Measurements from ENCODE around the gene SGTA. TPM values are rescaled to one million over a fixed set of nuclear protein-coding genes. Genes with fewer than 3 reads are reported as not detected.
"Not testable (repeated sequence)": the region's sequence is repeated elsewhere in the genome, so short reads cannot be mapped to it uniquely, and the experiment has no call there.

SGTA gene
- total RNA-seq, 2 donors from 2014 or later: 72.4 to 87.9 TPM

GRCh38 chr19:2793577-2793976 is 10.5 kb upstream of the SGTA start:
- Histone ChIP-seq H3K4me1 (replicated peaks) (no peaks in the 10 kb centered on the region), H3K27me3 (replicated peaks; ENCODE audit: insufficient read depth) (no peaks in the 10 kb centered on the region), H3K9me3 (no peaks in the 10 kb centered on the region), H3K36me3 (no peaks in the 10 kb centered on the region), H3K27ac (no peak overlapping the region), H3K4me3 (no peak overlapping the region)
- TF ChIP-seq POLR2A (IDR thresholded peaks at IDR 0.05): no peak
- TF ChIP-seq CTCF (IDR thresholded peaks at IDR 0.05): no peak
- no peak for TF ChIP-seq POLR2AphosphoS5 (IDR thresholded peaks at IDR 0.05)
- 96% methylated on average over 12 of the region's 12 CpGs for WGBS
- no peak for DNase-seq (ENCODE audit: low spot score)
- intact Hi-C loops (cut with DNase I): no loop called here

GRCh38 chr19:2793126-2793525 is 10.1 kb upstream of the SGTA start:
- H3K4me3 ChIP-seq: no peak overlapping the region
- no peaks in the 10 kb centered on the region for H3K27me3 ChIP-seq (replicated peaks; ENCODE audit: insufficient read depth)
- H3K9me3 ChIP-seq: no peaks in the 10 kb centered on the region
- no peaks in the 10 kb centered on the region for H3K4me1 ChIP-seq (replicated peaks)
- H3K27ac ChIP-seq: no peak overlapping the region
- H3K36me3 ChIP-seq: no peaks in the 10 kb centered on the region
- DNase-seq (ENCODE audit: low spot score): no peak
- TF ChIP-seq POLR2A (IDR thresholded peaks at IDR 0.05) (no peak), POLR2AphosphoS5 (IDR thresholded peaks at IDR 0.05) (no peak), CTCF (IDR thresholded peaks at IDR 0.05) (no peak)
- WGBS: 94% methylated on average over 7 of the region's 7 CpGs
- intact Hi-C loops (cut with DNase I): no loop called here

GRCh38 chr19:2792666-2793065 is 9.6 kb upstream of the SGTA start:
- H3K4me3 ChIP-seq; H3K4me1 ChIP-seq (replicated peaks); H3K27ac ChIP-seq; intact Hi-C loops (cut with DNase I); DNase-seq (ENCODE audit: low spot score); H3K27me3 ChIP-seq (replicated peaks; ENCODE audit: insufficient read depth); H3K36me3 ChIP-seq; H3K9me3 ChIP-seq: not testable (repeated sequence)
- 96% methylated on average over 10 of the region's 10 CpGs for WGBS

GRCh38 chr19:2791876-2792275 is 8.8 kb upstream of the SGTA start:
- H3K27ac ChIP-seq: no peak overlapping the region
- H3K27me3 ChIP-seq (replicated peaks; ENCODE audit: insufficient read depth): no peaks in the 10 kb centered on the region
- TF ChIP-seq CTCF (IDR thresholded peaks at IDR 0.05): no peak
- TF ChIP-seq POLR2A (IDR thresholded peaks at IDR 0.05): no peak
- no peak for TF ChIP-seq POLR2AphosphoS5 (IDR thresholded peaks at IDR 0.05)
- H3K4me1 ChIP-seq (replicated peaks): no peaks in the 10 kb centered on the region
- 87% methylated on average over 16 of the region's 16 CpGs for WGBS
- intact Hi-C loops (cut with DNase I): no loop called here
- H3K9me3 ChIP-seq: no peaks in the 10 kb centered on the region
- DNase-seq (ENCODE audit: low spot score): no peak
- no peak overlapping the region for H3K4me3 ChIP-seq
- no peaks in the 10 kb centered on the region for H3K36me3 ChIP-seq

GRCh38 chr19:2791440-2791839 is 8.4 kb upstream of the SGTA start:
- DNase-seq (ENCODE audit: low spot score): no peak
- Histone ChIP-seq H3K27me3 (replicated peaks; ENCODE audit: insufficient read depth) (no peaks in the 10 kb centered on the region), H3K4me1 (replicated peaks) (no peaks in the 10 kb centered on the region), H3K27ac (no peak overlapping the region), H3K4me3 (no peak overlapping the region), H3K36me3 (no peaks in the 10 kb centered on the region), H3K9me3 (no peaks in the 10 kb centered on the region)
- TF ChIP-seq POLR2A (IDR thresholded peaks at IDR 0.05) (no peak), CTCF (IDR thresholded peaks at IDR 0.05) (no peak), POLR2AphosphoS5 (IDR thresholded peaks at IDR 0.05) (no peak)
- intact Hi-C loops (cut with DNase I): no loop called here
- 94% methylated on average over 16 of the region's 16 CpGs for WGBS

Data from prostate gland (tissue), 2 donors.